Activated CD8-positive, alpha-beta T cell treated with anti-CD3 and anti-CD28 coated beads for 36 hours (primary cell): Measurements from ENCODE around the gene CMSS1. TPM values are rescaled to one million over a fixed set of nuclear protein-coding genes. Genes with fewer than 3 reads are reported as not detected.

ENCODE experiments used
- ATAC-seq: fragments of 200-7000 bp; cut with Tn5 transposase; one replicate; pipeline ENCODE4 v1.10.0; 2021; ENCODE audit warnings: mild to moderate bottlenecking, moderate library complexity
- CTCF ChIA-PET: fragments of 350-600 bp; sonication (Branson Sonifier 250); formaldehyde crosslinking; loops from one replicate; lab custom pipeline; 2021; ENCODE audit warnings: antibody characterized with exemption; lab: Charles Lee
- POLR2A ChIA-PET: fragments of 350-600 bp; sonication (Branson Sonifier 250); formaldehyde crosslinking; loops from one replicate; lab custom pipeline; 2021; ENCODE audit warnings: antibody characterized with exemption; lab: Charles Lee
- DNase-seq: peaks from one replicate; pipeline ENCODE4 v3.0.0-alpha.2; 2020
- H3K27ac Mint-ChIP-seq: one replicate; pipeline ENCODE4 v1.8.0; 2021; ENCODE audit warnings: mild to moderate bottlenecking, mixed read lengths
- H3K27me3 Mint-ChIP-seq: one replicate; pipeline ENCODE4 v1.8.0; 2021; ENCODE audit warnings: mixed read lengths
- H3K36me3 Mint-ChIP-seq: one replicate; pipeline ENCODE4 v1.8.0; 2021; ENCODE audit warnings: low read depth, mixed read lengths
- H3K4me1 Mint-ChIP-seq: one replicate; pipeline ENCODE4 v1.8.0; 2021; ENCODE audit warnings: low read depth, mixed read lengths
- H3K4me3 Mint-ChIP-seq: one replicate; pipeline ENCODE4 v1.8.0; 2021; ENCODE audit warnings: mild to moderate bottlenecking, moderate library complexity, mixed read lengths
- H3K9me3 Mint-ChIP-seq: one replicate; pipeline ENCODE4 v1.8.0; 2021; ENCODE audit warnings: mixed read lengths
- CTCF ChIP-seq: fragments of 200-600 bp; IDR thresholded peaks from one replicate; pipeline ENCODE4 v1.8.0; 2022; ENCODE audit warnings: antibody characterized with exemption, mild to moderate bottlenecking
- intact Hi-C: fragments of 100-400 bp; cut with micrococcal nuclease; formaldehyde crosslinking; loops from one replicate; pipeline ENCODE4 v1.10.0; 2022
- total RNA-seq, 2 experiments: library from RNA; stranded (reverse); gene quantifications; one replicate each; pipeline ENCODE4 v1.2.3, GENCODE V29; 2021

Gene CMSS1
- total RNA-seq, 2 experiments from 2014 or later = 93.9 to 110 TPM

- ChIA-PET CTCF (no interaction called here), POLR2A (no interaction called here)
- no peak for DNase-seq
- Mint-ChIP-seq H3K27me3 (peaks cover 6% of the 10 kb centered on the region), H3K4me1 (peaks cover 22% of the 10 kb centered on the region), H3K27ac (no peak overlapping the region), H3K4me3 (no peak overlapping the region), H3K36me3 (peaks cover 4% of the 10 kb centered on the region), H3K9me3 (no peaks in the 10 kb centered on the region)
- no peak for ATAC-seq
- intact Hi-C loops = no loop called here
- no peak for TF ChIP-seq CTCF
Measured at GRCh38 chr3:99873269-99874102, 55.8 kb downstream of the CMSS1 start.

GRCh38 chr3:99874237-99875002 lies 56.8 kb downstream of the CMSS1 start:
- ATAC-seq (no peak), DNase-seq (no peak)
- Mint-ChIP-seq H3K27me3 (peaks cover 6% of the 10 kb centered on the region), H3K4me3 (no peak overlapping the region), H3K36me3 (peaks cover 4% of the 10 kb centered on the region), H3K9me3 (no peaks in the 10 kb centered on the region), H3K27ac (no peak overlapping the region), H3K4me1 (peaks cover 20% of the 10 kb centered on the region)
- no peak for TF ChIP-seq CTCF
- POLR2A ChIA-PET = no interaction called here
- CTCF ChIA-PET = no interaction called here
- intact Hi-C loops = no loop called here

- H3K4me1 Mint-ChIP-seq = peaks cover 20% of the 10 kb centered on the region
- CTCF ChIA-PET = interaction anchor here (1.0 to 1.4 kb wide), 2 partner anchors 16 to 45 kb away, joined by 3 read pairs; no protein-coding TSS in a partner anchor
- peak overlapping the region; percentile 67 for H3K4me3 Mint-ChIP-seq
- no peak overlapping the region for H3K27ac Mint-ChIP-seq
- no peak for DNase-seq
- no peaks in the 10 kb centered on the region for H3K9me3 Mint-ChIP-seq
- no peak for TF ChIP-seq CTCF
- ATAC-seq = no peak
- H3K36me3 Mint-ChIP-seq = no peaks in the 10 kb centered on the region
- H3K27me3 Mint-ChIP-seq = peaks cover 6% of the 10 kb centered on the region
- intact Hi-C loops = no loop called here
- POLR2A ChIA-PET = no interaction called here
Measured at GRCh38 chr3:99875581-99875928, 57.9 kb downstream of the CMSS1 start.

GRCh38 chr3:99875929-99876841 lies 58.5 kb downstream of the CMSS1 start:
- CTCF ChIA-PET = interaction anchor here (1.0 to 1.4 kb wide), 2 partner anchors 17 to 46 kb away, joined by 3 read pairs; no protein-coding TSS in a partner anchor

More at GRCh38 chr3:99875929-99876841, 58.5 kb downstream of the CMSS1 start:
- H3K4me1 Mint-ChIP-seq = peaks cover 20% of the 10 kb centered on the region
- no peak overlapping the region for H3K27ac Mint-ChIP-seq
- no peaks in the 10 kb centered on the region for H3K36me3 Mint-ChIP-seq
- peak; percentile 72 for DNase-seq
- peak overlapping the region; percentile 67 for H3K4me3 Mint-ChIP-seq
- peaks cover 6% of the 10 kb centered on the region for H3K27me3 Mint-ChIP-seq
- ATAC-seq = peak; percentile 94
- intact Hi-C loops = no loop called here
- H3K9me3 Mint-ChIP-seq = no peaks in the 10 kb centered on the region
- TF ChIP-seq CTCF = no peak
- POLR2A ChIA-PET = no interaction called here
